ENCODE measurements around the gene TSR1.

Gene TSR1

GRCh38 chr17:2297023-2297422 is 39.2 kb downstream of the TSR1 start:
- no peak for TF ChIP-seq CTCF (IDR thresholded peaks at IDR 0.05; ENCODE audit: control insufficient read depth, insufficient read depth, low read depth, low read length, missing control alignments)
- DNase-seq (ENCODE audit: low read depth): no peak
- no peak overlapping the region for H3K4me3 ChIP-seq (ENCODE audit: control insufficient read depth, low read depth, low read length)

DNA sequence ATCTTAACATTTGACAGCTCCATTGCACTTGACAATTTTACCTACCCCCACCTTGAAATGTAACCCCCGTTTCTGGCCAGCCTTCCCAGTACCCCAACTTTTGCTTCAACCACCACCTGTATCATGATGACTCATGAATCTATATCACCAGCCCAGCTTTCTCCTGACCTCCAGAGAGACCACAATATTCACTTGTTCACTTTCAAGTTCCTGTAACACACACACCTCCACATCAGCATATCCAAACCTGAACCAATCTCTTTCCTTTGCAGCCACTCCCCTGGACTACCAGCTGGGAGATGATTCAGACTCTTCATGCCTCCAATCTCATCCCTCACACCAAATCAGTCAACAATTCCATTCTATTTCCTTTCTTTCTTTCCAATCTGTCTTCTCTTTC is 40.7 kb downstream of the TSR1 start:
- no peak overlapping the region for H3K4me3 ChIP-seq (ENCODE audit: control insufficient read depth, low read depth, low read length)
- DNase-seq (ENCODE audit: low read depth): no peak
- TF ChIP-seq CTCF (IDR thresholded peaks at IDR 0.05; ENCODE audit: control insufficient read depth, insufficient read depth, low read depth, low read length, missing control alignments): no peak

DNA sequence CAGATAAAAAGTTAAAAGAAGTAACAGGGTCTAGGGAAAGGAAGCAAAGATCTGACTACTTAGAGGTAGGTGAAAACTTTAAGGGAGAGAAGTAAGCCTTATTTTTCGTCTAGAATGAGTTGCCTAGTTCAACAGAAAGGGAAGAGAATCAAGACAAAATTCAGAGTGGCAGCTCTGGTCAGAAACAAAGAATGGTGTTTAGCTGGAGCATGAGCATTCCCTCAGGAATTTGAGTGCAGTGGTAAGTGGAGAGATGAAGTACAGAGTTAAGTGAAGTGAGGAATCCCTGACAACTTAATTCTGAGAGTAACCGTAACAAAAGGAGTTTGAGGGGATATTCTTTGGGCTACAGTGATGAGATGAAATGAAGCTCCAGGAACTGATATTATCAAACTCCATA is 44.2 kb downstream of the TSR1 start:
- no peak for DNase-seq (ENCODE audit: low read depth)
- H3K4me3 ChIP-seq (ENCODE audit: control insufficient read depth, low read depth, low read length): no peak overlapping the region
- no peak for TF ChIP-seq CTCF (IDR thresholded peaks at IDR 0.05; ENCODE audit: control insufficient read depth, insufficient read depth, low read depth, low read length, missing control alignments)

DNA sequence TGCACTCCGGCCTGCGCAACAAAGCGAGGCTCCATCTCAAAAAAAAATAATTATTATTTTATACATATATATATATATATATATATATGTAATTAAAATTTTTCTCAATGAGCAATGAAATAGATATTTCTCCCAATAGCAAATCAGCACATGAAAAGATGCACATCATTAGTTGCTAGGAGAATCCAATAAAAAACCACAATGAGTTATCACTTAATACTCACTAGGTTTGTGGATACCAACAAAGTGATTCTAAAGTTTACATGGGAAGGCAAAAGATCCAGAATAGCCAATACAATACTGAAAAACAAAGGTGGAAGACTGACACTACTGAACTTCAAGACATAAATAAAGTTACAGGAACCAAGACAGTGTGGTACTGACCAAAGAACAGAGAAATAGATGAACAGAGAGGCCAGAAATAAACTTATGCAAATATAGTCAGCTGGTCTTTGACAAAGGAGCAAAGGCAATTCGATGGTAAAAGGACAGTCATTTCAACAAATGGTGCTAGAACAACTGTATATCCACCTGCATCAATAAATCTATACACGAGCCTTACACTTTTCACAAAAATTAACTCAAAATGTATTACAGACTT is 46.3 kb downstream of the TSR1 start:
- DNase-seq (ENCODE audit: low read depth): no peak
- no peak for TF ChIP-seq CTCF (IDR thresholded peaks at IDR 0.05; ENCODE audit: control insufficient read depth, insufficient read depth, low read depth, low read length, missing control alignments)
- H3K4me3 ChIP-seq (ENCODE audit: control insufficient read depth, low read depth, low read length): no peak overlapping the region

- DNase-seq (ENCODE audit: low read depth): no peak
- no peak for TF ChIP-seq CTCF (IDR thresholded peaks at IDR 0.05; ENCODE audit: control insufficient read depth, insufficient read depth, low read depth, low read length, missing control alignments)
- no peak overlapping the region for H3K4me3 ChIP-seq (ENCODE audit: control insufficient read depth, low read depth, low read length)
Observed at GRCh38 chr17:2283302-2283701, 53.0 kb downstream of the TSR1 start.

GRCh38 chr17:2282297-2282873 is 53.9 kb downstream of the TSR1 start:
- peak; percentile 87 for DNase-seq (ENCODE audit: low read depth)
- H3K4me3 ChIP-seq (ENCODE audit: control insufficient read depth, low read depth, low read length): no peak overlapping the region
- TF ChIP-seq CTCF (IDR thresholded peaks at IDR 0.05; ENCODE audit: control insufficient read depth, insufficient read depth, low read depth, low read length, missing control alignments): peak; percentile 49

Data from AG09309 (cell line).